GM06990 (cell line): ENCODE data around the gene FAM162A.

ENCODE experiments used
- DNase-seq: peaks from one replicate; pipeline ENCODE4 v3.0.0-alpha.2; 2011; ENCODE audit not compliant: insufficient read length; ENCODE audit errors: extremely low read depth
- H3K27me3 ChIP-seq: replicated peaks from 2 replicates; pipeline ENCODE4 v1.6.0; 2011; ENCODE audit warnings: low read length; ENCODE audit not compliant: control insufficient read depth, insufficient read depth
- H3K36me3 ChIP-seq: 2 replicates; pipeline ENCODE4 v1.5.1; 2011; ENCODE audit warnings: low read length; ENCODE audit not compliant: control insufficient read depth, insufficient read depth
- H3K4me3 ChIP-seq: replicated peaks from 2 replicates; pipeline ENCODE4 v1.5.1; 2011; ENCODE audit warnings: low read depth, mild to moderate bottlenecking, control low read depth, low read length
- TF ChIP-seq, protein P1 (sequence below): IDR thresholded peaks from 2 replicates; pipeline ENCODE4 v1.5.1; 2011; ENCODE audit warnings: low read length, control low read depth, mild to moderate bottlenecking, inconsistent platforms; ENCODE audit not compliant: insufficient read depth, poor library complexity, severe bottlenecking

Gene FAM162A

DNA sequence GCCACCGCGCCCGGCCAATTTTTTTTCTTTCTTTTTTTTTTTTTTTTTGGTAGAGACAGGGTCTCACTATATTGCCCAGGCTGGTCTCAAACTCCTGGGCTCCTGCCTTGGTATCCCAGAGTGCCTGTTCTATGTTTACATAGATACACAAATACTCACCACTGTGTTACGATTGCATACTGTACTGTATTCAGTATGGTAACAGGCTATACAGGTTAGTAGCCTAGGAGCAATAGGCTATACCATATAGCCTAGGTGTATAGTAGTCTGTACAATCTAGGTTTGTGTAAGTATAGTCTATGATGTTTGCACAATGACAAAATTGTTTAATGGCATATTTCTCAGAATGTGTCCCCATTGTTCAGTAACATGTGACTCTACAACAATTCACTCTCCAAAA lies 32.4 kb upstream of the FAM162A start:
- Histone ChIP-seq H3K4me3 (no peak overlapping the region), H3K36me3 (no peaks in the 10 kb centered on the region), H3K27me3 (no peaks in the 10 kb centered on the region)
- DNase-seq, result no peak
- TF ChIP-seq, protein P1, sequence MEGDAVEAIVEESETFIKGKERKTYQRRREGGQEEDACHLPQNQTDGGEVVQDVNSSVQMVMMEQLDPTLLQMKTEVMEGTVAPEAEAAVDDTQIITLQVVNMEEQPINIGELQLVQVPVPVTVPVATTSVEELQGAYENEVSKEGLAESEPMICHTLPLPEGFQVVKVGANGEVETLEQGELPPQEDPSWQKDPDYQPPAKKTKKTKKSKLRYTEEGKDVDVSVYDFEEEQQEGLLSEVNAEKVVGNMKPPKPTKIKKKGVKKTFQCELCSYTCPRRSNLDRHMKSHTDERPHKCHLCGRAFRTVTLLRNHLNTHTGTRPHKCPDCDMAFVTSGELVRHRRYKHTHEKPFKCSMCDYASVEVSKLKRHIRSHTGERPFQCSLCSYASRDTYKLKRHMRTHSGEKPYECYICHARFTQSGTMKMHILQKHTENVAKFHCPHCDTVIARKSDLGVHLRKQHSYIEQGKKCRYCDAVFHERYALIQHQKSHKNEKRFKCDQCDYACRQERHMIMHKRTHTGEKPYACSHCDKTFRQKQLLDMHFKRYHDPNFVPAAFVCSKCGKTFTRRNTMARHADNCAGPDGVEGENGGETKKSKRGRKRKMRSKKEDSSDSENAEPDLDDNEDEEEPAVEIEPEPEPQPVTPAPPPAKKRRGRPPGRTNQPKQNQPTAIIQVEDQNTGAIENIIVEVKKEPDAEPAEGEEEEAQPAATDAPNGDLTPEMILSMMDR, result no peak

DNA sequence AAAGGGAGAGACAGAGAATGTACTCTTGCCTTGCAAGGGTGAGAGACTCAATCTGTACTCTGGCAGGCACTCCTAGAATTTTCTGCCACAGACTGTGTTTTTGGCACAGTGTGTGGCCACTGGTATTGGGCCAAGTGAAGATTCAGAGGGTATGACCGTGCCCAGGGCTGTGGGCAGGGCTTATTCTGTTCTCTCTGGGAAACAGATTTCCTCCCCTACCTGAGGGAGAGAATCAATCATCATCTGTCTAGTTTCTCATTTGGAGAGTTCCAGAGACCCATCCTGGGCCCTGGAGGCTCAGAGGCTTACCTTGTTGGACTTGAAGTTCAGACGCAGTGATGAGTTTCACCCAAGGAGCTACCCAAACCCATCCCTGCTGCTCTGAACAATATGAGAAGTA lies 30.8 kb upstream of the FAM162A start:
- H3K4me3 ChIP-seq, result no peak overlapping the region
- TF ChIP-seq, protein P1, result no peak
- H3K36me3 ChIP-seq, result no peaks in the 10 kb centered on the region; the same call in 1 of the 2 replicates
- H3K27me3 ChIP-seq, result no peaks in the 10 kb centered on the region
- DNase-seq, result no peak

DNA sequence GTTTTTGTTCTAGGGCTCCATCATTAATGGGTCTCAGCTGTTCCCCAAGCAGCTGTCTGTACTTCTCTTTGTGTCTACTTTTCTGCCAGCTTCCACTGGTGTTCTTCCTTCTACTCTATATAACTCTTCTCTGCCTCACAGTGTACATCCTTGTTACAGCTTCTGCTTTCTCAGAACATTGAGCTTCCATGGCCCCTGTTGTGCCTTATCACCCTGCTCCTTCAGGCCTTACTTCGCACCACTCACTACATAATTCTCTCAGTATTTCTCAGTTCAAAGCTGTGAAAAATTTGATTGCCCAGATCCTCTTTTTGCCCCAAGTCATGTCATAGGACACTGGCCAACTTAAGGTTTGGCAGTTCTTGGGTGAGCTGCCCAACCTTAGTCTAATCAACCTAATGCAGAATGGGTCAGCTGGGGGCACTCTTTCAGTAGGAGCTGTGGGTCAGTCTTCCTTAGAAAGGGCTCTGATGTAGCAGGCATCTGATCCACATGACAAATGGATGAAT lies 30.0 kb upstream of the FAM162A start:
- Histone ChIP-seq H3K27me3 (no peaks in the 10 kb centered on the region), H3K36me3 (no peaks in the 10 kb centered on the region; the same call in 1 of the 2 replicates), H3K4me3 (no peak overlapping the region)
- TF ChIP-seq, protein P1, result no peak
- DNase-seq, result no peak

DNA sequence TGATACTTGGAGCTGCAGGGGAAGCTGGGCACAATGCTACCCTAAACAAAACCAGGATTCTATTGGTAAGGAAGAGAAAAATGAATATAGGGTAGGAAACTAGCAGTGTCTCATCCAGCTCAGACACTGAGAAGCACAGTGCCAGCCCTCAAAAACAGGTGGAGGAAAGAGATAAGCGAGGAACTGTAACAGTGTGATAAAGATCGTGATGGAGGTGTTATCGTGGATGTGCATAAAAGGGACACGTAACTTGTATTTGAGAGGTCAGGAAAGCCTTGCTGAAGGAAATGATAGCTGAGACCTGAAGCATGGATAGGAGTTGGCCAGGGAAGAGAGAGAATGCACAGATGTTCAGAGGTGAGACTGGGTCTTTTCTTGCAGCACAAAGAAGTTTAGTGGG lies 28.4 kb upstream of the FAM162A start:
- Histone ChIP-seq H3K36me3 (no peaks in the 10 kb centered on the region; the same call in 1 of the 2 replicates), H3K4me3 (no peak overlapping the region), H3K27me3 (no peaks in the 10 kb centered on the region)
- TF ChIP-seq, protein P1, result no peak
- DNase-seq, result no peak

DNA sequence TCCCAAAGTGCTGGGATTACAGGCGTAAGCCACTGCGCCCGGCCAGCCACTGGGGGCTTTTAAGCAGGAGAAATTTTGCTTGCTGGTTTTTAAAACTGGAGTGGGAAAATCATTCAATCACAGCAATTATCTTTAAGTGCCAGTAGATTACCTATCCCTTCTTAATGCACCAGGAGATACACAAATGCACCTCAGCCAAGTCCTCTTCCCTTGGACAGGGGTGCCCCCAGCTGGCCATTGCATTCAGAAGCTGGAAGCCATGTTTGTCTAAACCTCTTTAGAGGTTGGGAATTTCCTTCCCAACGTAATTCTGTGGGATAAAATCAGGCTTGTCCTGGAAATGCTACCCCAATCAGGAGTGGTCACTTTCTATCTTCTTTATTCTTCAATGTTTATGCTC lies 27.6 kb upstream of the FAM162A start:
- peak; percentile 3 for DNase-seq
- Histone ChIP-seq H3K36me3 (no peaks in the 10 kb centered on the region; the same call in 1 of the 2 replicates), H3K4me3 (no peak overlapping the region), H3K27me3 (no peaks in the 10 kb centered on the region)
- TF ChIP-seq, protein P1, result peak; percentile 57
